Stomach (tissue), 9 donors: ENCODE data around the gene PPM1L. TPM values are rescaled to one million over a fixed set of nuclear protein-coding genes. Genes with fewer than 3 reads are reported as not detected.
A peak's percentile ranks its signal among the peaks of the same experiment; 100 is the strongest.

Experiments used
- DNase-seq, 2 donors: peaks; one replicate each; pipeline versions ENCODE4 v3.0.0 to v3.0.0-alpha.2; 2013 to 2019
- H3K27ac ChIP-seq, 5 donors: fragments of 200-600 bp in 4 of 5; sonication (generic) in 4 of 5; one replicate each; pipeline ENCODE4 v1.5.1; 2013 to 2019; ENCODE audit warnings: mild to moderate bottlenecking in 1 of 5, moderate library complexity in 1 of 5
- H3K27me3 ChIP-seq, 3 donors: fragments of 200-600 bp; sonication (generic); one replicate each; pipeline ENCODE4 v1.5.1; 2017 to 2019; ENCODE audit warnings: mixed run types in 1 of 3
- H3K36me3 ChIP-seq, 4 donors: fragments of 200-600 bp; sonication (generic); 1 replicate in 3 of 4; 2 replicates in 1 of 4; pipeline ENCODE4 v1.5.1; 2016 to 2019
- H3K4me1 ChIP-seq, 4 donors: fragments of 200-600 bp; sonication (generic); one replicate each; pipeline ENCODE4 v1.5.1; 2016 to 2019
- H3K4me3 ChIP-seq, 4 donors: fragments of 200-600 bp; sonication (generic) in 3 of 4; one replicate each; pipeline ENCODE4 v1.5.1; 2016 to 2019; ENCODE audit warnings: mild to moderate bottlenecking in 1 of 4
- H3K9me3 ChIP-seq, 4 donors: fragments of 200-600 bp; sonication (generic); one replicate each; pipeline ENCODE4 v1.5.1; 2016 to 2019
- EP300 ChIP-seq: sonication (generic); formaldehyde crosslinking; IDR thresholded peaks from one replicate; pipeline ENCODE4 v1.6.1; 2017; ENCODE audit warnings: antibody characterized with exemption
- POLR2A ChIP-seq, 4 donors: fragments of 450-650 bp; IDR thresholded peaks; one replicate each; pipeline ENCODE4 v1.6.1; 2016; ENCODE audit warnings: antibody characterized with exemption in 4 of 4, control low read depth in 2 of 4, mild to moderate bottlenecking in 1 of 4, moderate library complexity in 1 of 4
- POLR2AphosphoS5 ChIP-seq, 3 donors: sonication (generic); formaldehyde crosslinking; IDR thresholded peaks; one replicate each; pipeline ENCODE4 v1.6.1; 2016; ENCODE audit warnings: antibody characterized with exemption in 3 of 3
- WGBS, 5 donors: extraction: QIAGEN DNeasy Blood & Tissue Kit in 3 of 5; methylation state at CpG; one replicate each; pipeline versions ENCODE4 v1.1.5 to v1.1.7; 2013 to 2018; 5-methylcytosine and 5-hydroxymethylcytosine counted together
- intact Hi-C: fragments of 100-400 bp; cut with DNase I; formaldehyde crosslinking; loops from one replicate; pipeline ENCODE4 v1.15.1; 2023; ENCODE audit warnings: low total_unique reads
- polyA plus RNA-seq, 3 donors: library from polyadenylated mRNA; stranded (reverse); fragments of 200-250 nt; gene quantifications; one replicate each; pipeline ENCODE4 v1.2.3, GENCODE V29; 2013
- total RNA-seq, 5 donors: library from RNA; depleted of rRNA; stranded (reverse); fragments of >200 nt; gene quantifications; one replicate each; pipeline versions ENCODE4 v1.1.0 to v1.2.3, GENCODE V29; 2014 to 2016
- TF ChIP-seq, protein P1 (sequence below), 7 experiments: fragments of 450-650 bp in 4 of 7; fragments of 200-600 bp in 3 of 7; sonication (generic) in 3 of 7; IDR thresholded peaks; one replicate each; pipeline ENCODE4 v1.5.1; 2016 to 2019; ENCODE audit warnings: antibody characterized with exemption in 7 of 7, control low read depth in 2 of 7, mild to moderate bottlenecking in 1 of 7
- donor health status: healthy with polysubstance abuse.
- donor health status: Bipolar disorder and iron deficiency.
- donor health status: healthy.

Gene PPM1L
- total and polyA plus RNA-seq, 8 donors, result 0.61 to 45.1 (median 15.2) TPM

DNA sequence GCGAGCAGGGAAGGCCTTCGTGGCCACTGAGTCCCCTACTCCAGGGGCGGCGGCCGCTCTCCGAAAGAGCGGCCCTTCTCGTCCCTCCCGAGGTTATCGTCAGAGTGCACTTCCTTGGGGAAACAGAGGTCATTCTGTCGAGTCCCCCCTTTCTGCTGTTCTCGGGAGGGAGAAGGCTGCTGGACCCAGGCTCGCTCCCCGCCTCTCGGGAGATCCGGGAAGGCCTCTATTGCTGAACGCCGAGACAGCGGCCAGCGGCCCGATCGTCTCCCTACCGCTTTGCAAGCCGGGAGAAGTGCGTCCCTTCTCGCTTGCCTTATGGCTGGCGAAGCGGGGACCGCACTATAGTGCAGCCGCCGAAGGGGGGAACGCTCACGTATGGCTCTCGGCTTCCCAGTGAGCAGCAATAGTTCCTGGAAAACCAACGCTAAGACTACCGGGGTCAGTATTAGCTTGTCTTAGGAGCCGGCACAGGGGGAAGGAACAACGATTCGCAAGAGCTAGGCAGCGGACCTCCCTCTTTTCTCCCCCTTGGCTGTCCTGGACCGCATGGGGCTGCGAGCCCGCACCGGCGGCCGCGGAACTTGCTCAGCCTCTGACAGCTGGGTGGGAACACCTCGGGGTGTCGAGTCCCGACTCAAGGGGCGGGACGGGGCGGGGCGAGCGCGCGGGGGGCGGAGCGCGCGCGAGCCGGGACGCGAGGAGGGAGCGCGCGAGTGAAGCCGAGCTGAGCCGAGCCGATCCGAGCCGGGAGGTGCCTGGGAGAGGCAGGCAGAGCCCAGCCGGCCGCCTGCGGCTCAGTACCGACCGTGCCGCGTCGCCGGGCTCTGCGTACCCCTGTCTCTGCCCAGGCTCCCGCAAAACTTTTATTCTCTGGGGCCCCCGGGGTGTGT lies 930 bp upstream of the PPM1L start:
- Histone ChIP-seq H3K4me1 (peaks cover 14 to 48% (median 34%) of the 10 kb centered on the region in 4 donors), H3K27ac (peak overlapping the region; percentile 87 to 96 (median 95)), H3K27me3 (no peaks in the 10 kb centered on the region), H3K9me3 (no peaks in the 10 kb centered on the region), H3K4me3 (peak overlapping the region; percentile 60 to 90 (median 78)), H3K36me3 (no peaks in the 10 kb centered on the region)
- intact Hi-C loops, result no loop called here
- TF ChIP-seq EP300, result no peak
- peak in 1 of 4 donors; percentile 48 for TF ChIP-seq POLR2A (IDR thresholded peaks at IDR 0.05)
- TF ChIP-seq, protein P1, sequence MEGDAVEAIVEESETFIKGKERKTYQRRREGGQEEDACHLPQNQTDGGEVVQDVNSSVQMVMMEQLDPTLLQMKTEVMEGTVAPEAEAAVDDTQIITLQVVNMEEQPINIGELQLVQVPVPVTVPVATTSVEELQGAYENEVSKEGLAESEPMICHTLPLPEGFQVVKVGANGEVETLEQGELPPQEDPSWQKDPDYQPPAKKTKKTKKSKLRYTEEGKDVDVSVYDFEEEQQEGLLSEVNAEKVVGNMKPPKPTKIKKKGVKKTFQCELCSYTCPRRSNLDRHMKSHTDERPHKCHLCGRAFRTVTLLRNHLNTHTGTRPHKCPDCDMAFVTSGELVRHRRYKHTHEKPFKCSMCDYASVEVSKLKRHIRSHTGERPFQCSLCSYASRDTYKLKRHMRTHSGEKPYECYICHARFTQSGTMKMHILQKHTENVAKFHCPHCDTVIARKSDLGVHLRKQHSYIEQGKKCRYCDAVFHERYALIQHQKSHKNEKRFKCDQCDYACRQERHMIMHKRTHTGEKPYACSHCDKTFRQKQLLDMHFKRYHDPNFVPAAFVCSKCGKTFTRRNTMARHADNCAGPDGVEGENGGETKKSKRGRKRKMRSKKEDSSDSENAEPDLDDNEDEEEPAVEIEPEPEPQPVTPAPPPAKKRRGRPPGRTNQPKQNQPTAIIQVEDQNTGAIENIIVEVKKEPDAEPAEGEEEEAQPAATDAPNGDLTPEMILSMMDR (IDR thresholded peaks at IDR 0.05), result no peak
- peak; percentile 78 to 92 (median 87) for TF ChIP-seq POLR2AphosphoS5 (IDR thresholded peaks at IDR 0.05)
- DNase-seq, result peak; percentile 95 to 97
- WGBS, 5 donors, result 0 to 1% (median 0%) methylated on average over 55 to 85 of the region's 85 CpGs

GRCh38 chr3:160757233-160758106 lies 1.4 kb downstream of the PPM1L start:
- no peaks in the 10 kb centered on the region for H3K27me3 ChIP-seq
- peak overlapping the region in 1 of 5 donors; percentile 2 for H3K27ac ChIP-seq
- intact Hi-C loops, result no loop called here
- H3K4me3 ChIP-seq, result peak overlapping the region; percentile 60 to 90 (median 78)
- TF ChIP-seq EP300 (no peak), POLR2A (IDR thresholded peaks at IDR 0.05) (no peak), POLR2AphosphoS5 (IDR thresholded peaks at IDR 0.05) (no peak)
- TF ChIP-seq, protein P1 (IDR thresholded peaks at IDR 0.05), result no peak
- H3K36me3 ChIP-seq, result no peaks in the 10 kb centered on the region
- 15 to 35% (median 21%) methylated on average over 15 to 20 of the region's 20 CpGs for WGBS, 5 donors
- no peaks in the 10 kb centered on the region for H3K9me3 ChIP-seq
- DNase-seq, result peak; percentile 32 to 34
- H3K4me1 ChIP-seq, result peaks cover 14 to 57% (median 35%) of the 10 kb centered on the region in 4 donors

DNA sequence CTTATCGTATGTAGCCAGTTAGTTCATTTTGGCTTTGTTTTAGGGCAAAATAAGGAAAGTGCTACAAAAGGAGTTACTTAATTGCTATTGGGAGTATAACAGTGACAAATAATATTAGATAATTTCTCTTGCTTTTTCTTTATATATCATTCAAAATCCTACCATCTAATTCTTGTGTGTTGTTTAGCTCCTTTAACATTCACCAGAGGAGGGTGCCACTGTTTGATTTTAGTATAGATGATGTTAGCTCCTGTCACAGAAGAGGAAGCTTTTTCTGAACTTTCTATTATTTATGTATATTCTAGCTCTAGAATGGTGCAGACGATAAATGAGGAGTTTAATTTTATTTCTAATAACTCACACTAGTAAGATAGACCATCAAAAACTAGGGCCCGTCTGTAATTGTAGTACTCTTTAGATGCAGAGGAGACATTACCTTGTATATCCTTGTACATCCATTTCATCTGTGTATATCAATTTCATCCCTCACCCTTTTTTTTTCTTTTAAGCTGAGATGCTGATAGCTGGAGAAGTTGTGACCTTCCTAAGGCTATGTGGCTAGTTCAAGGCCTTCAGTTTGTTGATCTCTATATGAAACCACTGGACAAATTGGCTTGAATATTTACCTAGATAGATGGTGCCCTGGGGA lies 3.0 kb downstream of the PPM1L start:
- peak overlapping the region in 1 of 4 donors; percentile 60 for H3K4me3 ChIP-seq
- no peaks in the 10 kb centered on the region for H3K27me3 ChIP-seq
- no peak for DNase-seq
- WGBS, 5 donors, result 42 to 70% (median 64%) methylated on average over 3 of the region's 3 CpGs
- H3K27ac ChIP-seq, result peak overlapping the region in 1 of 5 donors; percentile 38
- H3K9me3 ChIP-seq, result no peaks in the 10 kb centered on the region
- TF ChIP-seq, protein P1 (IDR thresholded peaks at IDR 0.05), result peak in 1 of 7 experiments; percentile 17
- no peak for TF ChIP-seq POLR2AphosphoS5 (IDR thresholded peaks at IDR 0.05)
- peaks cover 14 to 47% (median 31%) of the 10 kb centered on the region in 4 donors for H3K4me1 ChIP-seq
- H3K36me3 ChIP-seq, result no peaks in the 10 kb centered on the region
- intact Hi-C loops, result no loop called here

DNA sequence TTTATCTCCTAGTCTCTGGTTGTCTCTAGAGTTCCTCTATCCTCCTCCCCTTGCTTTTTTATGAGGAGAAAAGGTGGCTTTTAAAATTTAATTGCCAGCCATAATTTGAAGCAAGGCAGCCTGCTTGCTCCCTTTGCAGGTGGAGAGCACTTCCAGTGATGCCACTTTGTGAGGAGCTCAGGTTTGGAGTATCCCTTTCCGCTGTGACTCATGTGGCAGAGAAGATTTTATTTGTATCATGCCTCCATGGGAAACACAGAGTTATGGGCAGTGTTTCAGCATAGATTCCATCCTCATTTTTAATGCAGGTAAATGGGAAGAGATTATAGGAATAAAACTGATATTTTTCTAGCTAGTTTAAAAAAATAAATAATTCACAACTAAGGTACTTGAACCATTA lies 7.0 kb downstream of the PPM1L start:
- Histone ChIP-seq H3K27me3 (no peaks in the 10 kb centered on the region), H3K4me1 (peaks cover 0 to 43% (median 12%) of the 10 kb centered on the region in 4 donors), H3K9me3 (no peaks in the 10 kb centered on the region), H3K27ac (no peak overlapping the region), H3K4me3 (no peak overlapping the region), H3K36me3 (no peaks in the 10 kb centered on the region)
- 90 to 100% (median 97%) methylated on average over 1 of the region's 1 CpG for WGBS, 5 donors
- intact Hi-C loops, result no loop called here
- no peak for DNase-seq
- TF ChIP-seq EP300 (no peak), POLR2AphosphoS5 (IDR thresholded peaks at IDR 0.05) (no peak), POLR2A (IDR thresholded peaks at IDR 0.05) (no peak)
- TF ChIP-seq, protein P1 (IDR thresholded peaks at IDR 0.05), result no peak
